Posterior cingulate gyrus (tissue), 11 donors: ENCODE results near the gene NUP37.

Source experiments
- DNase-seq, 10 donors: peaks; one replicate each; pipeline versions ENCODE4 v3.0.0 to v3.0.0-alpha.2; 2020 to 2021; ENCODE audit warnings: mixed read lengths in 3 of 10
- intact Hi-C: fragments of 100-400 bp; cut with DNase I; formaldehyde crosslinking; loops from one replicate; pipeline ENCODE4 v1.15.1; 2023

NUP37 gene

DNA sequence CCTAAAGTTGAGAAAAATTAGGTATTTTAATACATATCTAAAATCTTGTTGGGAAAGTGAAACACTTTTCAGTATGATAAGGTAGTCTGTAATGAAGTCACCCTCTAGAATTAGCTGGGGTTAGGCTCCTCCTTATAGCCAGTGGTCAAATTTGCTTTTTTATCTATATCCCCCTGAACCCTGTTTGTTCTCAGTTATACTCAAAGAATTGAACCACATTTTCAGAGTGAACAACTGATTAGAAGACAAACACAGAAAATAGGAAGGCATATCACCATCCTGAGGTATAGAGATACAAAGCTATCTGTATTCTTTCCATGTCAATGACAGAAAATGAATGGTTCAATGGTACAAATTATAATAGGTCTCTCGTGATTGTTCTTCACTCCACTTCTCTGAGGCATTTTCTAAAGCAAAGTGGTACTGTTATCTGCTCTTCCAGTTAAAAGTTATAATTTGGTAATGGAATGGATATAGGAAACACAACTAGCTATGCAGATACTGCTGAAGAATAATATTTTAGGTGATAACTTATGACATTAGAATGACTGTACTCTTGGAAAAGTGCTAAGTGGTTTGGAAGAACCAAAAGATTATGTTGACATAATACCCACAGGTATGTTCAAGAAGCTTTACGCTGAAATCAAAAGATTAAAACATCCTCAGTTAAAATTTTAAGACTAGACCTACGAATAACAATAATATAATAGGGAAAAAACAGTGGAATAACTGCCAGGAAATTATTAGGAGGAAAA is 85.7 kb downstream of the NUP37 start:
- intact Hi-C loops, result no loop called here
- no peak for DNase-seq

- DNase-seq, result no peak
- intact Hi-C loops, result no loop called here
Observed at GRCh38 chr12:102031852-102032251, 88.1 kb downstream of the NUP37 start.

DNA sequence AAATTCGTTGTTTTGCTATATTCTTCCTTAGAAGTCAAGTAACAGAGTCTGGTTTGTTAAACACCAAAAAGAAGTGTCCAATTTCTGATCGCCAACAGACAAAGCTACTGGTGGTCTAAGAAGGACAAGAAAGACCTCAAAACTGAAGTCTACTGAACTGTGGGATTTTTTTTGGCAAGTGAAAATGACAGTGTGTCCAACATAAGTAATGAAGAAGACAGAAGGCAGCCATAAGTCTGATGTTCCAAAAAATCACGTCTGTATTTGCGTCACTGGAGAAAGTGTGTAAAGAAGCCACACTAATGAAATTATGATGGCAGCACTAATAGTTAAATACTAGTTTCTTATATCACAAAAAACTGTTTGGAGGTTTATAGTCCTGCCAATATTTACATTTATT is 90.8 kb downstream of the NUP37 start:
- DNase-seq, result no peak
- intact Hi-C loops, result no loop called here

DNA sequence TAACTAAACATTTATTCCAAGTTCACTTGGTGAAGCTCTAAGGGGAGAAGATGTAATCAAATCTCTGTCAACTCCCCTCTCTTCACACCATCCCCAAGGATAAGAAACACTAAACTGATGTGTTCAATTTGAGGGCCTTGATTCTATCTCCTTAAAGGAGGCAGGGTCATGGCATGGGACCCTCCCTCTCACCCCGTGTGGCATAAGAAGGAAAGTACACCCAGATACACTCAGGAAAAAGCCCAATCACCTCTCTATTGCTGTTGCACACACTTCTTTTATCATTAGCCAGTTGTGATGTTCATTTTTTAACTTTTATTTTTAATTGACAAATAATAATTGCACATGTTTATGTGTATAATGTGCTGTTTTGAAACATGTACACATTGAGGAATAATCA is 93.2 kb downstream of the NUP37 start:
- intact Hi-C loops, result no loop called here
- no peak for DNase-seq

GRCh38 chr12:102024765-102025164 is 95.1 kb downstream of the NUP37 start:
- intact Hi-C loops, result no loop called here
- no peak for DNase-seq

DNA sequence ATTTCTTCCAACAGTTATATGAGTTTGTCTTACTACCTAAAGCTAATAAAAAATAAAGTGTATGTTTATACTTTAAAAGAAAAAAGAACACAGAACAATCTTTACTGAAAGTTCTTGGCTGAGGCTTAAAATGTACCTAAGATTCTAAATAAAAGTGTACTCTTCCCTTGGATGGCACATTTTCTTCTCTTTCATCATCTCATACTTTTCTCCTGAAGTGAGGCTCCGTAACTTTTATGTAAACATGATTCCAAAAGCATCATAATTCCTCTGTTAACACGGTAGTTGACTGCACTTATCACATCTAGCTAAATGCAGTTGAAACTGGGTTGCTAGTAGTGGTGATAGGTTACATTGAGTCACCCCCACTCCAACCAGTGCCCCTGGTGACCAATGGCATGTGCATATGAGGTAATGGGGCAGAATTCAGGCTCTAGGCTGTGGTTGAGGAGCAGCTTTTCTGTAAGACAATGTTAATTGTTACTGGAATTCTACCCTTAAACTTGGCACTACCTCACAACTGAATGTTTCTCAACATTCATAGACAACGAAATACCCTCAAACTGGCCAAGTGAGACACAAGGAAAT is 96.5 kb downstream of the NUP37 start:
- intact Hi-C loops, result no loop called here
- DNase-seq, result no peak
